GM12891 (cell line): ENCODE measurements around the gene ARHGAP24.

Source experiments
- DNase-seq: peaks from one replicate; pipeline ENCODE4 v3.0.0; 2011; ENCODE audit warnings: low spot score; ENCODE audit not compliant: insufficient read length
- FAIRE-seq: peaks from 2 replicates; lab custom pipeline; 2011; peaks lifted over from hg19 to GRCh38; lab: Jason Lieb, UNC
- PAX5 ChIP-seq: IDR thresholded peaks from 2 replicates; pipeline ENCODE4 v1.6.1; 2011; ENCODE audit warnings: low read length, moderate library complexity, mild to moderate bottlenecking; ENCODE audit not compliant: insufficient read depth, severe bottlenecking
- POLR2A ChIP-seq: IDR thresholded peaks from 2 replicates; pipeline ENCODE4 v1.6.1; 2011; ENCODE audit warnings: low read depth, low read length, control low read depth
- POLR2AphosphoS5 ChIP-seq: IDR thresholded peaks from 2 replicates; pipeline ENCODE4 v1.6.1; 2011; ENCODE audit warnings: low read depth, low read length, control low read depth
- POU2F2 ChIP-seq: IDR thresholded peaks from 2 replicates; pipeline ENCODE4 v1.6.1; 2011; ENCODE audit warnings: low read depth, mild to moderate bottlenecking, control low read depth, low read length, moderate library complexity
- SPI1 ChIP-seq: IDR thresholded peaks from 2 replicates; pipeline ENCODE4 v1.6.1; 2011; ENCODE audit warnings: low read depth, low read length, control low read depth
- TAF1 ChIP-seq: IDR thresholded peaks from 2 replicates; pipeline ENCODE4 v1.6.1; 2011; ENCODE audit warnings: low read depth, low read length, control low read depth

ARHGAP24 gene

DNA sequence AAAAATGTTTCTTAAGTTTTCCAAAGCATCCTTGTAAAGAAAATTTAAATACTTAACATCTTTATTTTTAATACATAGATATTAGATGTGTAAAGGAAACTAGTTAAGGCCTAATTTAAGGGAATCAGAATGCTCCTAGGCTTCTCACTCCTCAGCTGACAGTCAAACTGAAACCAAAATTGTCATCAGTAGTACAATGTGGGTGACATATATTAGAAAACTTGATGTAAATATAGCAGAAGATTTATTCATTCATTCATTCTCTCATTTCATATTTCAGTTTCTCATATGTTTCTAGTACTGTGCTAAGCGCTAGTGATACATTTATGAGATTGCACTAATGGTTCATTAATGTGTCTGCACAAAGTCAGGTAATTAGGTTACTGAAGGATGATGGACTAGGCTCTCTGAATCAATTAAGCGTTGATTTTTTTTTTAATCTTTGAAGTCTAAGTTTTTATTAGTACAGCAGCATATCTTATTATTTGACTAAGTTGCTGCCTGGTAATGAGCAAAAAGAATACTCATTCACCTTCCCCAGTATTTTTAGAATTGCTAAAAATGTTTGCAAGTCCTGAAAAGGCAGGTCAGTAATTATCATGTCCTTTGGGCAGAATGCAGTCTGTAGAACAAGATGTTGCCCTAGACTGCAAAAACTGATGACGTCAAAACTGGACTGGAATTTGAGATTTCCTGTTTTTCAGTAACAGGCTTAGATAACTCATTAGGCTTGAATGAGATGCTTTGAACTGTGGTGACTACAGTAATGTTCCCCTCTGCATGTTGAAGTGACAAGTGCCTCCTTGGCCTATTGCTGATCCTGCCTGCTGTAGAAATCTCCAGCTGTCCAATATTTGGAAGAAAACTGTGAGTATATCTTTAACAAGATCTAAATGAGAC, 128.7 kb downstream of the ARHGAP24 start:
- FAIRE-seq, result peak; percentile 51
- TF ChIP-seq POU2F2 (no peak), POLR2A (no peak), POLR2AphosphoS5 (no peak), TAF1 (no peak), PAX5 (no peak), SPI1 (no peak)
- no peak for DNase-seq

DNA sequence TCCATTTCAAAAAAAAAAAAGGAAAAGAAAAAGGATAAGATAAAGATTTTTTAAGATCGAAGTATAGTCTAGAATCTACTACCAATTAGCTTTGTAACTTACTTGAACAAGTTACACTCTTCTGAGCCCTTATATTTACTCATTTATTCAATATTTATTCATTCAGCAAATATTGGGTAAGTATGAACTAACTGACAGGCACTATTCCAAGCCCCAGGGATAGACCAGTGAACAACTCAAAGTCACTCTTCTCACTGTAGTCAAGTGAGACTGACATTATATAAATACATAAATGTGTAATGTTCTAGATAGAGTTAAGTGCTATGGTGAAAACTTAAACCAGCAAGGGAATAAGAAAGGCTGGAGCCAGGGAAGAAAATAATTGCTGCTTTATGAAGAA, 131.6 kb downstream of the ARHGAP24 start:
- FAIRE-seq (no peak), DNase-seq (no peak)
- TF ChIP-seq PAX5 (no peak), TAF1 (no peak), POLR2AphosphoS5 (no peak), SPI1 (no peak), POU2F2 (no peak), POLR2A (no peak)

DNA sequence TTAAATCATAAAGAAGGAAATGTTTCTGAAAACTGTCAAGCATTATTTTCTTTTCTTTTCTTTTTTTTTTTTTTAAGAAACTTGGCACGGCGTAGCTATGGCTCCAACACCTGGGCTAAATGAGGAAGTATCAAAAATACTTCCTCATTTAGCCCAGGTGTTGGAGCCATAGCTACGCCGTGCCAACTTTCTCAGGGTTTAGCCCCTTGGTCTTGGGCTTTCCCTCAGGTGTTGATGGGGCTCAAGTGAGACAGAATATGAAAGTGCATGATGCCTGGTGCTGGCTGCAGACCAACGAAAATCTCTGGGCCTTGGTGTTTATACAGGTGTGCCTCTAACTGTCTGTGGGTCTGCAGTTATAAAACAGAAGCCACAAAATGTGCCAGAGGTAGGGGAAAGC, 132.7 kb downstream of the ARHGAP24 start:
- FAIRE-seq, result peak; percentile 79
- no peak for DNase-seq
- no peak for TF ChIP-seq PAX5
- no peak for TF ChIP-seq POLR2AphosphoS5
- no peak for TF ChIP-seq TAF1

DNA sequence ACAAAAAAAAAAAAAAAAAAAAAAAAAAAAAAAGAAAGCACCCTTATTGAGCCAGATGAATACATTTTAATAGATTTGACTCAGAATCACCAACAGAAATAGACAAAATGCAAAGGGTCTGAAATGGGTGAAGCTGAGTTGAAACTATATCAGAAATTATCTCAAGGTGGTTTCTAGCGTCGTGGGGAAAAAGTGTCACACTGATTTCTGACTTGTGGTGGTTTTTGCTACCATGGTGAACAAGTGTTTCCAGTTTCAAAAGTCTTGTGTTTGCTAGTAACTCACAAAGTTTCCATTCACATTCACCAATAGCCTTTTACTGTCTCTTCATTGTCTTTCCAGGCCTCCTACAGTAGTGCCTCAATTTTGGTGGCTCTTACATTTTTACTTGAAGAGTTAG, 135.5 kb downstream of the ARHGAP24 start:
- FAIRE-seq, result peak; percentile 85
- TF ChIP-seq POLR2A (no peak), TAF1 (no peak), POLR2AphosphoS5 (no peak), PAX5 (no peak), POU2F2 (no peak)
- DNase-seq, result peak; percentile 21

DNA sequence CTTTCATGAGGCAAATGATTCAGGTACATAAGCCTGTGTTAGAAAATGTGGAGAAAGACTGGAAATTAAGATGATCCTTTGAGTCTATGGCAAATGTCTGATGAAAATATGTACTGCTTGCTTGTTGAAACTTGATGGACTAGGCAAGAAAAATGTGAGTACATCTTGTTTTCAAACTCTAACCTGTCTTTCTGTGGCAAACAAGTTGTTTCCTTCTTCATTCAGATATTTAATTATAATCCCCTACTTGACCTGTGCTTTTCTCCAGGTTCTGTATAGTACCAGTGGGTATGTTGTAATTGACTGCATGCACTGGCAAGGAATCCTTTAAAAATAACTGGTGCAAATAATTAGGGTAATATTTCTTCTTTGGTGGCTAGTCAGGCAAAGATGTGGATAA, 136.7 kb downstream of the ARHGAP24 start:
- no peak for DNase-seq
- TF ChIP-seq PAX5, result no peak
- TF ChIP-seq POU2F2, result no peak
- no peak for TF ChIP-seq POLR2AphosphoS5
- TF ChIP-seq POLR2A, result no peak
- TF ChIP-seq TAF1, result no peak
- no peak for TF ChIP-seq SPI1
- no peak for FAIRE-seq

DNA sequence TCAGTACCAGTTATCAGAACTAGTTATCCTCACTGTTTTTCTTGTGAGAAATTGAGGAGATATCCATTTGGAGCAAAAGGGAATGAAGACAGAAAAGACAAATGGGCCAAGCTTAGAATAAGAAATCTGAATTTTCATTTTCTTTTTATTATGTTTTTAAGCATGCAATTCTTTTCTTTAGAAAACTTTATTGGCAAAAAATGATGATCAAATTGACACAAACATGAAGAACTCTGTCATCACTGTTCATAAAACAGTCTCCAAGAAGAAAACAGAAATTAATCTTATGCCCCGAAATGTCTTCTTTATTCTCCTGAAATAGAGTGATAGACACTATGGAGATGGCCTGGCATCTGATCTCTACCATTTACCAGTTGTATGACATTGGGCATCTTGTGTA, 139.0 kb downstream of the ARHGAP24 start:
- no peak for DNase-seq
- no peak for TF ChIP-seq POLR2A
- TF ChIP-seq POLR2AphosphoS5, result no peak
- TF ChIP-seq POU2F2, result no peak
- no peak for TF ChIP-seq TAF1
- TF ChIP-seq PAX5, result no peak
- no peak for TF ChIP-seq SPI1
- no peak for FAIRE-seq

DNA sequence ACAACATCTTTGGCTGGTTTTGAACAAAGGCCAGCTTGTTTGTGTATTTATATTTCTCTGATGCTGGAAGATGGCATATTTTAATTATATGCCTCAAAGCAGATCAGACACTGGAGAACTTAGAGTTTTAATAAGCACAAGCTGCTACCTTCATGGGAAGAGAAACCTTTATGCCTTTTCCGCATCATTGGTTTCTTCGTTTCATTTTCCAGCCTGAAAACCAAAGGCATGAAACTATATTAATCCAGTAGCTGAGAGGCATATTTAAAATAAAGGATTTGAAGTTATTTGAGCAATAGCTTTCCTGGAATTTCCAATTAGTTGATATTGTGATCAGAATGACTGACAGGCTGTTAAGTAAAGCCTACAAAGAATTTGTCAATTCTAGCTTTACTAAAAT, 141.0 kb downstream of the ARHGAP24 start:
- no peak for TF ChIP-seq TAF1
- TF ChIP-seq POU2F2, result no peak
- TF ChIP-seq SPI1, result no peak
- TF ChIP-seq PAX5, result no peak
- TF ChIP-seq POLR2AphosphoS5, result no peak
- TF ChIP-seq POLR2A, result no peak
- DNase-seq (no peak), FAIRE-seq (no peak)

DNA sequence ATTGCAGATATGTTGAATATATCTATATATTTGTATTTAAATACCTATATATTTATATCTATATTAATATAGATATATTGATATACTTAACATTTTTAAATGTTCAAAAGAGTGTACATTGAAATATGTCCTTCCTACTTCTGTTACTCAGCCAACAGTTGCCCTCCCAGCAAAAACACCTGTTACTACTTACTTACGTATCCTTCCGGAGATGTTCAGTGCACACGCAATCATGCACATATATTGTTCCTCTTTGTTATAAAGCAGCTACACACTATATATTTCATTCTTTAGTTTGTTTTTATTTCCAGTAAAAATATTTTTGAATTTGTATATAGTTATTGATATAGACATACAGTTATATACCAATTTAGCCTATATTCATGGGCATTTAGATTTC, 142.3 kb downstream of the ARHGAP24 start:
- FAIRE-seq, result no peak

DNA sequence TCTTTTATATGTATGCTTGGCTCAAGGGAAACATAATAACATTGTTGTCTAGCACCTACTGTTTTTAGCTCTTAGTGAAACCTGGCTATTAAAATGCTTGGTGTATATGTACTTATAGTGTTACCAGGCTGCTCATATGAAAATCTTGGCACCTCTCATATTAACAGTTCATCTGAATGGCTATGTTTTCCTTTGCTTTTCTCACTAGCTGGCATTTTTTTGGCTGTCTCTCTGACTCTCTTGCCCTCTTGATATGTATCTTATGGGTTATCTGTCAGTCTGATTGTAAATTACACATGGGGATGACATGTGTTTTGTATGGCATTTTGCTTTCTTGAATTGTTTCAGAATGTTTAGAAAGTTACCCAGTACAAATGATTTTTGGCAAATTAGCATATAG, 158.0 kb downstream of the ARHGAP24 start:
- FAIRE-seq (no peak), DNase-seq (no peak)
- TF ChIP-seq SPI1 (no peak), POU2F2 (no peak), TAF1 (no peak), POLR2AphosphoS5 (no peak), POLR2A (no peak), PAX5 (no peak)

More for the DNA sequence above, 142.3 kb downstream of the ARHGAP24 start:
- DNase-seq, result no peak
- TF ChIP-seq POLR2AphosphoS5 (no peak), SPI1 (no peak), POLR2A (no peak), PAX5 (no peak), TAF1 (no peak), POU2F2 (no peak)

DNA sequence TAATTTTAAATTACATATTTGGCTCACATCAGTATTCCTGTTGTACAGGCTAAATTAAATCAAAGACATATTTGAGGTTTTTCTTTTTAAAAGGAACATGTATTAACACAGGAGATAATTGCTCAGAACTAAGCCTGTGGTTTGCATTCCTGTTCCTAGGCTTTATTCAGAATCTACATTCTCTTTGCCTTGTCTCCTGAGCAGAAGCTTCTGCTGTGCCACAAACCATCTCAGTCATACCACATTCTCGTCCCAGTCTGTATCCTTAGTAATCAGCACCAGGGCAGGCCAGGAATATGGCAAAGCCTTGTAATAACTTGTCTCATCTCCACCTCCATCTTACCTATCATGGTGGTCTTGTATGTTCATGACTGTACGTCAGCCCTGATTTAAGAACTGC, 162.8 kb downstream of the ARHGAP24 start:
- TF ChIP-seq SPI1, result no peak
- no peak for TF ChIP-seq POLR2A
- no peak for TF ChIP-seq TAF1
- TF ChIP-seq POU2F2, result no peak
- no peak for TF ChIP-seq POLR2AphosphoS5
- TF ChIP-seq PAX5, result no peak
- FAIRE-seq (no peak), DNase-seq (no peak)
